Spleen (tissue), 11 donors: ENCODE data around the gene IL20. TPM values are rescaled to one million over a fixed set of nuclear protein-coding genes. Genes with fewer than 3 reads are reported as not detected.

Experiments
- DNase-seq: peaks from one replicate; pipeline ENCODE4 v3.0.0-alpha.2; 2020
- H3K27ac ChIP-seq, 8 donors: fragments of 200-600 bp; sonication (generic) in 7 of 8; 1 replicate in 4 of 8; 2 replicates in 4 of 8; pipeline versions ENCODE4 v1.5.0 to v1.8.0; 2016 to 2021; ENCODE audit warnings: inconsistent platforms in 4 of 8, mild to moderate bottlenecking in 4 of 8, moderate library complexity in 1 of 8
- H3K27me3 ChIP-seq, 7 donors: fragments of 200-600 bp; sonication (generic) in 6 of 7; replicated peaks in 1 of 7; 1 replicate in 4 of 7; 2 replicates in 3 of 7; pipeline versions ENCODE4 v1.5.0 to v1.8.0; 2016 to 2021; ENCODE audit warnings: inconsistent platforms in 3 of 7, mild to moderate bottlenecking in 1 of 7
- H3K36me3 ChIP-seq, 6 donors: fragments of 200-600 bp; sonication (generic) in 5 of 6; 1 replicate in 4 of 6; 2 replicates in 2 of 6; pipeline versions ENCODE4 v1.5.0 to v1.8.0; 2016 to 2021; ENCODE audit warnings: inconsistent platforms in 2 of 6
- H3K4me1 ChIP-seq, 6 donors: fragments of 200-600 bp; sonication (generic) in 5 of 6; 1 replicate in 3 of 6; 2 replicates in 3 of 6; pipeline versions ENCODE4 v1.5.0 to v1.8.0; 2016 to 2021; ENCODE audit warnings: inconsistent platforms in 3 of 6
- H3K4me3 ChIP-seq, 8 donors: fragments of 200-600 bp; sonication (generic) in 7 of 8; 1 replicate in 4 of 8; 2 replicates in 4 of 8; pipeline versions ENCODE4 v1.5.0 to v1.8.0; 2016 to 2021; ENCODE audit warnings: inconsistent platforms in 4 of 8, mild to moderate bottlenecking in 4 of 8, moderate library complexity in 2 of 8
- H3K9me3 ChIP-seq, 8 donors: fragments of 200-600 bp; sonication (generic) in 7 of 8; 1 replicate in 4 of 8; 2 replicates in 4 of 8; pipeline versions ENCODE4 v1.5.0 to v1.8.0; 2016 to 2021; ENCODE audit warnings: inconsistent platforms in 4 of 8
- POLR2A ChIP-seq, 3 donors: fragments of 450-650 bp; IDR thresholded peaks; one replicate each; pipeline ENCODE4 v1.5.1; 2017; ENCODE audit warnings: antibody characterized with exemption in 3 of 3, mild to moderate bottlenecking in 1 of 3
- POLR2AphosphoS5 ChIP-seq, 3 donors: sonication (generic); formaldehyde crosslinking; IDR thresholded peaks; one replicate each; pipeline ENCODE4 v1.5.1; 2017; ENCODE audit warnings: antibody characterized with exemption in 3 of 3
- WGBS, 5 donors: extraction: QIAGEN DNeasy Blood & Tissue Kit in 3 of 5; methylation state at CpG; one replicate each; pipeline versions ENCODE4 v1.1.5 to v1.1.7; 2013 to 2018; 5-methylcytosine and 5-hydroxymethylcytosine counted together
- intact Hi-C: fragments of 100-400 bp; cut with DNase I; formaldehyde crosslinking; loops from one replicate; pipeline ENCODE4 v1.15.0; 2023; ENCODE audit warnings: low total_unique reads
- polyA plus RNA-seq, 3 donors: library from polyadenylated mRNA; stranded (reverse); fragments of 200-250 nt; gene quantifications; one replicate each; pipeline ENCODE4 v1.2.1, GENCODE V29; 2013
- total RNA-seq, 7 donors: library from RNA; depleted of rRNA in 3 of 7; stranded (reverse); fragments of >200 nt in 3 of 7; fragmentation: NEBNext Ultra II Directional in 4 of 7; extraction: Animal tissue kit (Norgen Biotek cat#: 25700) in 4 of 7; gene quantifications; one replicate each; pipeline versions ENCODE4 v1.1.0 to v1.2.1, GENCODE V29; 2016 to 2021
- TF ChIP-seq, protein P1 (sequence below), 11 experiments: fragments of 200-600 bp in 7 of 11; fragments of 450-650 bp in 4 of 11; sonication (generic) in 4 of 11; IDR thresholded peaks in 8 of 11; conservative IDR thresholded peaks in 3 of 11; 1 replicate in 7 of 11; 2 replicates in 4 of 11; pipeline versions ENCODE4 v1.4.0 to v1.8.0; 2016 to 2021; ENCODE audit warnings: antibody characterized with exemption in 11 of 11, inconsistent platforms in 4 of 11, mild to moderate bottlenecking in 1 of 11
- donor health status: healthy with polysubstance abuse.
- donor health status: DM: no; HTN: no; CAD: no; lungs with moderate emphysema.
- donor health status: DM: no; HTN: no; CAD: no.
- donor health status: Bipolar disorder and iron deficiency.
- donor health status: healthy.
- donor health status: DM: no; HTN: no; CAD: no.
- donor health status: DM: yes; HTN: yes; CAD: no.

Gene IL20
- total and polyA plus RNA-seq, 10 donors = not detected

DNA sequence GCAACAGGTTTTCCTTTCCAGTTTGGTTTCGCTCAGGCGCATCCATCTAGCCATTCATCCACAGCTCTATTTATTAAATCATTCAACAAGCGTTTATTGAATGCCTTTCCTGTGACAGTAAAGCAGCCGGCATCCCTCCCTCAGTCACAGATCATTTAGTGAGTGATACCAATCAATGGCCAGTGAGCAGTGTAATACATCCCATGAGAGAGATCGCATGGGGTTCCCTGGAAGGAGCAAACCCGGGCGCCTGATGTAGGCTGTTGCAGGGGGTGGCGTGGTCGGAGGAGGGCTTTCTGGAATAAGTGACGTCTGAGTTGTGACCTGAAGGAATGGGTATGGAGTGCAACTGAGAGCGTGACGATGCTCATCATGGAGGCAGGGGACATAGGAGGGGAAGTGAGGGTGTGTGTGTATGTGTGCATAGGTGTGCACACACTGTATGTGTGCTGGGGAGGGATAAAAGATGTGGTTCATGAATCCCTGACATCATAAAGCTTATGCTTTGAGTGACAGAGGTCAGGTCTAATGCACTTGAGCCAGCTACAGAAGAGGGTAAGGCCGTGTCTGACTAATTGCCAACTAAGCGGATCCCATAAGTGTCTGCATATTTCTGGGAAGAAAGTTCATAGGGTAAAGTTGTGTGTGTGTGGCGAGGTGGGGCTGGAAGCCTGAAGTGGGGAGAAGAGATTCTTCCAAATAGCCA, 49.8 kb downstream of the IL20 start:
- TF ChIP-seq POLR2A (IDR thresholded peaks at IDR 0.05) (no peak), POLR2AphosphoS5 (IDR thresholded peaks at IDR 0.05) (no peak)
- TF ChIP-seq, protein P1, sequence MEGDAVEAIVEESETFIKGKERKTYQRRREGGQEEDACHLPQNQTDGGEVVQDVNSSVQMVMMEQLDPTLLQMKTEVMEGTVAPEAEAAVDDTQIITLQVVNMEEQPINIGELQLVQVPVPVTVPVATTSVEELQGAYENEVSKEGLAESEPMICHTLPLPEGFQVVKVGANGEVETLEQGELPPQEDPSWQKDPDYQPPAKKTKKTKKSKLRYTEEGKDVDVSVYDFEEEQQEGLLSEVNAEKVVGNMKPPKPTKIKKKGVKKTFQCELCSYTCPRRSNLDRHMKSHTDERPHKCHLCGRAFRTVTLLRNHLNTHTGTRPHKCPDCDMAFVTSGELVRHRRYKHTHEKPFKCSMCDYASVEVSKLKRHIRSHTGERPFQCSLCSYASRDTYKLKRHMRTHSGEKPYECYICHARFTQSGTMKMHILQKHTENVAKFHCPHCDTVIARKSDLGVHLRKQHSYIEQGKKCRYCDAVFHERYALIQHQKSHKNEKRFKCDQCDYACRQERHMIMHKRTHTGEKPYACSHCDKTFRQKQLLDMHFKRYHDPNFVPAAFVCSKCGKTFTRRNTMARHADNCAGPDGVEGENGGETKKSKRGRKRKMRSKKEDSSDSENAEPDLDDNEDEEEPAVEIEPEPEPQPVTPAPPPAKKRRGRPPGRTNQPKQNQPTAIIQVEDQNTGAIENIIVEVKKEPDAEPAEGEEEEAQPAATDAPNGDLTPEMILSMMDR (IDR thresholded peaks at IDR 0.05 in 8 of 11, conservative IDR thresholded peaks at IDR 0.05 in 3 of 11) = no peak
- peaks cover 0 to 92% (median 15%) of the 10 kb centered on the region in 6 donors for H3K36me3 ChIP-seq
- 76 to 86% (median 81%) methylated on average over 15 of the region's 15 CpGs for WGBS, 5 donors
- peaks cover 30 to 92% (median 74%) of the 10 kb centered on the region in 6 donors for H3K4me1 ChIP-seq
- peaks cover 0 to 9% (median 0%) of the 10 kb centered on the region in 7 donors for H3K27me3 ChIP-seq
- intact Hi-C loops = loop anchor here (10.0 kb wide), 1 partner anchor 280 kb away; the partner anchor contains the start of gene DYRK3
- peak overlapping the region in 6 of 8 donors; percentile 1 to 74 (median 56) for H3K4me3 ChIP-seq
- DNase-seq = peak; percentile 56
- H3K9me3 ChIP-seq = no peaks in the 10 kb centered on the region
- H3K27ac ChIP-seq = peak overlapping the region in 4 of 8 donors; percentile 17 to 97 (median 96)

DNA sequence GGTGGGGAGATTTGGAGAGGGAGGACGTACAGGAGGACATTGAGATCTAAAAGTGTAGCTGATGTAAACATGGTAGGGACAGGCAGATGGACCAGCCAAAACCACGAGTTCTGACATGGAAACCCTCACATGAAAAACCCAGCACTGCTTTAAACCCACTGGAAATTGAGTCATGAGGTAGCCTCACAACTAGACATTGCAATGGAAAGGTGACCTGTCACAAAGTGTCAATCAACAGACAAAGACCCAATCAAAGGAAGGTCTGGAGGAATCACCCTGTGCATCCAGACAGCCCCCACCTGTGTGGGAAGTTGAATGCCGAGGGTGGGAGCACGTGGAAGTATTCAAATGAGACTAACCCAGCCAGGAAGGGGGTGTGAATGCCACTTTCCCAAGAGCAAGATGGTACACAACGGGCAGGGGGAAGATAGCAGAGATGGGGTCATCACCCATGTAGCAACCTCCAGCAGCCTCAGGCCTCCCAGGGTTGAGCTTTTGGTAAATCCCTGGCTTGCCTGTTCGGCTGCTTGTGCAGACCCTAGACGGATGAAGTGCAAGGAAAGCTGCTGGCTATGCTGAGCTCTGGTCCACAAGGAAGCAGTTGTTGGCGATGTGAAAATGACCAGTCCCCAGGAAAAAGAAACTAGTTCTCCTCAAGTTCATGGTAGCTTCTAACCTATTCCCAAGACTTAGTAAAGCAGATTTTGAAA, 50.7 kb downstream of the IL20 start:
- peaks cover 20 to 82% (median 65%) of the 10 kb centered on the region in 6 donors for H3K4me1 ChIP-seq
- no peak for TF ChIP-seq POLR2A (IDR thresholded peaks at IDR 0.05)
- no peak for TF ChIP-seq POLR2AphosphoS5 (IDR thresholded peaks at IDR 0.05)
- TF ChIP-seq, protein P1 (IDR thresholded peaks at IDR 0.05 in 8 of 11, conservative IDR thresholded peaks at IDR 0.05 in 3 of 11) = no peak
- intact Hi-C loops = loop anchor here (10.0 kb wide), 1 partner anchor 281 kb away; the partner anchor contains the start of gene DYRK3
- 62 to 71% (median 63%) methylated on average over 8 of the region's 8 CpGs for WGBS, 5 donors
- H3K27me3 ChIP-seq = no peaks in the 10 kb centered on the region
- H3K27ac ChIP-seq = peak overlapping the region in 6 of 8 donors; percentile 55 to 97 (median 92)
- H3K9me3 ChIP-seq = no peaks in the 10 kb centered on the region
- H3K4me3 ChIP-seq = peak overlapping the region; percentile 1 to 74 (median 49)
- DNase-seq = peak; percentile 41
- H3K36me3 ChIP-seq = peaks cover 0 to 82% (median 10%) of the 10 kb centered on the region in 6 donors

DNA sequence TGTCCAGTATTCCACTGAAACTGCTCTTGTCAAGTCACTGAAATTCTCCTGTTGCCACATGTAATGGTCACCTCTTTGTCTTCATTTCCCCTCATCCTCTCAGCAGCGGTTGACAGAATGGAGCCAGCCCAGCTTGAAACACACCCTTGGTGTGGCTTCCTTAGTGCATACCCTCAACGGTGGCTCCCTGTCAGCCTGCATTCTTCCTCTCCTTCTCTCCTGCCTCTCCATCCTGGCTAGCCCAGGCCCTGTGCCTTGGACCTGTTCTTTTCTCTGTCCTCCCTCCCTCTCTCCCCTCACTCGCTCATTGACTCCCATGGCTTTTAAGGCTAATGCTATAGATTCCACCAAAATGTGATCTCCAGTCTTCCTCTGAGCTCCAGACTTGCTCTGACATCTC, 52.7 kb downstream of the IL20 start:
- Histone ChIP-seq H3K27me3 (no peaks in the 10 kb centered on the region), H3K36me3 (peaks cover 0 to 63% (median 2%) of the 10 kb centered on the region in 6 donors), H3K9me3 (no peaks in the 10 kb centered on the region), H3K4me3 (peak overlapping the region; percentile 8 to 74 (median 50)), H3K4me1 (peaks cover 16 to 81% (median 59%) of the 10 kb centered on the region in 6 donors), H3K27ac (peak overlapping the region in 7 of 8 donors; percentile 10 to 97 (median 89))
- TF ChIP-seq, protein P1 (IDR thresholded peaks at IDR 0.05 in 8 of 11, conservative IDR thresholded peaks at IDR 0.05 in 3 of 11) = no peak
- TF ChIP-seq POLR2AphosphoS5 (IDR thresholded peaks at IDR 0.05) = peak in 1 of 3 donors; percentile 31
- 42 to 62% (median 51%) methylated on average over 3 of the region's 3 CpGs for WGBS, 5 donors
- DNase-seq = peak; percentile 70
- intact Hi-C loops = loop anchor here (10.0 kb wide), 1 partner anchor 283 kb away; the partner anchor contains the start of gene DYRK3

Other genes with a start within 250 kb of the IL20 start
- gene DYRK3, start 230.1 kb upstream of the IL20 start, total RNA-seq = 1 to 10 TPM; 2.4 to 6.6 (median 4.3) TPM
- 1 to 10 TPM in 1 of 3 donors, under 1 TPM in 2; 0.65 to 1.4 (median 0.89) TPM for gene DYRK3, start 230.1 kb upstream of the IL20 start, polyA plus RNA-seq
- 100 to 1,000 TPM in 5 of 7 donors, 10 to 100 TPM in 2; 82.0 to 129 (median 104) TPM for gene MAPKAPK2, start 180.7 kb upstream of the IL20 start, total RNA-seq
- gene MAPKAPK2, start 180.7 kb upstream of the IL20 start, polyA plus RNA-seq = 10 to 100 TPM; 42.2 to 68.1 (median 53.4) TPM
- gene IL19, start 94.8 kb upstream of the IL20 start, total RNA-seq = 1 to 10 TPM in 1 of 7 donors, not detected in 6; 2.2 TPM
- under 1 TPM in 2 of 3 donors, not detected in 1; 0.09 to 0.12 TPM for gene IL19, start 94.8 kb upstream of the IL20 start, polyA plus RNA-seq
- 10 to 100 TPM in 1 of 7 donors, 1 to 10 TPM in 6; 3.0 to 23.2 (median 6.2) TPM for gene IL10, start 93.1 kb upstream of the IL20 start, total RNA-seq
- 1 to 10 TPM; 3.8 to 5.7 (median 4.4) TPM for gene IL10, start 93.1 kb upstream of the IL20 start, polyA plus RNA-seq
- gene IL24, start 31.8 kb downstream of the IL20 start, total RNA-seq = under 1 TPM in 2 of 7 donors, not detected in 5; 0.30 to 0.34 TPM
- gene IL24, start 31.8 kb downstream of the IL20 start, polyA plus RNA-seq = 1 to 10 TPM; 1.2 to 2.0 (median 1.4) TPM
- gene FCMR, start 56.3 kb downstream of the IL20 start, total RNA-seq = 100 to 1,000 TPM; 136 to 269 (median 242) TPM
- 100 to 1,000 TPM; 165 to 229 (median 187) TPM for gene FCMR, start 56.3 kb downstream of the IL20 start, polyA plus RNA-seq
- 1 to 10 TPM in 3 of 7 donors, under 1 TPM in 4; 0.37 to 1.7 (median 0.94) TPM for gene PIGR, start 80.8 kb downstream of the IL20 start, total RNA-seq
- under 1 TPM; 0.13 to 0.99 (median 0.30) TPM for gene PIGR, start 80.8 kb downstream of the IL20 start, polyA plus RNA-seq
- gene FCAMR, start 104.8 kb downstream of the IL20 start, total RNA-seq = 1 to 10 TPM in 1 of 7 donors, under 1 TPM in 4, not detected in 2; 0.16 to 1.0 (median 0.36) TPM
- gene FCAMR, start 104.8 kb downstream of the IL20 start, polyA plus RNA-seq = 1 to 10 TPM in 1 of 3 donors, under 1 TPM in 2; 0.38 to 1.3 (median 0.59) TPM
- gene C1orf116, start 167.1 kb downstream of the IL20 start, total RNA-seq = 1 to 10 TPM in 1 of 7 donors, under 1 TPM in 6; 0.09 to 1.0 (median 0.28) TPM
- gene C1orf116, start 167.1 kb downstream of the IL20 start, polyA plus RNA-seq = under 1 TPM in 2 of 3 donors, not detected in 1; 0.02 to 0.10 TPM
- gene YOD1, start 185.6 kb downstream of the IL20 start, total RNA-seq = 10 to 100 TPM in 6 of 7 donors, 1 to 10 TPM in 1; 9.8 to 23.2 (median 16.5) TPM
- 1 to 10 TPM; 2.8 to 3.6 (median 3.1) TPM for gene YOD1, start 185.6 kb downstream of the IL20 start, polyA plus RNA-seq
- gene PFKFB2, start 187.7 kb downstream of the IL20 start, total RNA-seq = 10 to 100 TPM; 19.1 to 69.5 (median 29.8) TPM
- gene PFKFB2, start 187.7 kb downstream of the IL20 start, polyA plus RNA-seq = 1 to 10 TPM; 6.8 to 8.3 (median 8.2) TPM
- 1 to 10 TPM in 3 of 7 donors, under 1 TPM in 3, not detected in 1; 0.34 to 1.4 (median 0.71) TPM for gene C4BPB, start 223.2 kb downstream of the IL20 start, total RNA-seq
- gene C4BPB, start 223.2 kb downstream of the IL20 start, polyA plus RNA-seq = under 1 TPM; 0.24 to 0.61 (median 0.59) TPM
- gene C4BPA, start 238.6 kb downstream of the IL20 start, total RNA-seq = 1 to 10 TPM in 2 of 7 donors, under 1 TPM in 5; 0.33 to 1.9 (median 0.57) TPM
- gene C4BPA, start 238.6 kb downstream of the IL20 start, polyA plus RNA-seq = under 1 TPM; 0.03 to 0.38 (median 0.04) TPM